C4-2B (cell line): Measurements from ENCODE around the gene POLE4.

Experiments
- CTCF ChIP-seq: fragments of 450-650 bp; conservative IDR thresholded peaks from 2 replicates; pipeline ENCODE4 v1.5.1; 2017; ENCODE audit warnings: mild to moderate bottlenecking
- ZFX ChIP-seq: fragments of 450-650 bp; IDR thresholded peaks from 2 replicates; pipeline ENCODE4 v1.6.1; 2017

GRCh38 chr2:74935975-74936391 lies 22.5 kb upstream of the POLE4 start:
- TF ChIP-seq CTCF (no peak), ZFX (no peak)
